SU-DHL-6 (cell line): ENCODE results near the gene BRCC3.

ENCODE experiments used
- H2AFZ ChIP-seq: fragments of 200-600 bp; sonication (generic); 2 replicates; pipeline ENCODE4 v1.6.1; 2014; ENCODE audit warnings: low read depth, mild to moderate bottlenecking, moderate library complexity, mixed read lengths, antibody characterized with exemption, low read length; ENCODE audit not compliant: severe bottlenecking
- H3F3A ChIP-seq: fragments of 200-600 bp; shearing (Covaris generic); 2 replicates; pipeline ENCODE4 v1.6.0; 2016; ENCODE audit warnings: antibody characterized with exemption, mild to moderate bottlenecking; ENCODE audit not compliant: insufficient read depth
- H3K27ac ChIP-seq: fragments of 200-600 bp; sonication (generic); 2 replicates; pipeline ENCODE4 v1.5.1; 2016; ENCODE audit warnings: low read depth, mild to moderate bottlenecking, low read length, moderate library complexity, mixed read lengths
- H3K27me3 ChIP-seq: fragments of 200-600 bp; sonication (generic), shearing (Covaris generic); 2 replicates; pipeline ENCODE4 v1.6.0; 2014; ENCODE audit warnings: mild to moderate bottlenecking, low read length
- H3K36me3 ChIP-seq: fragments of 200-600 bp; sonication (generic); 2 replicates; pipeline ENCODE4 v1.6.1; 2014; ENCODE audit warnings: mild to moderate bottlenecking, low read length, mixed read lengths
- H3K4me2 ChIP-seq: fragments of 300-600, 200-600 bp; shearing (Covaris generic), sonication (generic); 2 replicates; pipeline ENCODE4 v1.6.0; 2014; ENCODE audit warnings: low read length, low read depth, mild to moderate bottlenecking; ENCODE audit not compliant: poor library complexity, severe bottlenecking
- H3K4me3 ChIP-seq: fragments of 200-600 bp; sonication (generic); 2 replicates; pipeline ENCODE4 v1.5.1; 2014; ENCODE audit warnings: antibody characterized with exemption, low read length, mild to moderate bottlenecking, mixed read lengths; ENCODE audit not compliant: insufficient read depth, poor library complexity, severe bottlenecking
- H3K79me2 ChIP-seq: fragments of 200-600 bp; sonication (generic); 2 replicates; pipeline ENCODE4 v1.6.1; 2014; ENCODE audit warnings: mild to moderate bottlenecking, low read length, moderate library complexity; ENCODE audit not compliant: insufficient read depth
- H3K9ac ChIP-seq: fragments of 200-600 bp; sonication (generic); 2 replicates; pipeline ENCODE4 v1.7.0; 2014; ENCODE audit warnings: mild to moderate bottlenecking, low read length
- H3K9me2 ChIP-seq: fragments of 200-600 bp; sonication (generic); replicated peaks from 2 replicates; pipeline ENCODE4 v1.6.1; 2014; ENCODE audit warnings: low read length; ENCODE audit not compliant: insufficient read depth
- H3K9me3 ChIP-seq: fragments of 200-600 bp; sonication (generic); 2 replicates; pipeline ENCODE4 v1.6.1; 2014; ENCODE audit warnings: low read length, mixed read lengths; ENCODE audit not compliant: insufficient read depth
- H4K20me1 ChIP-seq: fragments of 200-600 bp; sonication (generic); 2 replicates; pipeline ENCODE4 v1.6.1; 2014; ENCODE audit warnings: low read depth, mild to moderate bottlenecking, antibody characterized with exemption, low read length, moderate library complexity, mixed read lengths
- CTCF ChIP-seq: fragments of 200-600 bp; sonication (generic); IDR thresholded peaks from one replicate; pipeline ENCODE4 v1.5.1; 2017; ENCODE audit warnings: antibody characterized with exemption, mild to moderate bottlenecking, low read length, moderate library complexity; ENCODE audit not compliant: insufficient read depth, poor library complexity, severe bottlenecking
- EZH2phosphoT487 ChIP-seq: fragments of 200-600 bp; sonication (generic), shearing (Covaris generic); conservative IDR thresholded peaks from 2 replicates; pipeline ENCODE4 v1.6.1; 2018; ENCODE audit warnings: mild to moderate bottlenecking, antibody characterized with exemption, low read length, moderate library complexity, mixed read lengths

The BRCC3 gene

DNA sequence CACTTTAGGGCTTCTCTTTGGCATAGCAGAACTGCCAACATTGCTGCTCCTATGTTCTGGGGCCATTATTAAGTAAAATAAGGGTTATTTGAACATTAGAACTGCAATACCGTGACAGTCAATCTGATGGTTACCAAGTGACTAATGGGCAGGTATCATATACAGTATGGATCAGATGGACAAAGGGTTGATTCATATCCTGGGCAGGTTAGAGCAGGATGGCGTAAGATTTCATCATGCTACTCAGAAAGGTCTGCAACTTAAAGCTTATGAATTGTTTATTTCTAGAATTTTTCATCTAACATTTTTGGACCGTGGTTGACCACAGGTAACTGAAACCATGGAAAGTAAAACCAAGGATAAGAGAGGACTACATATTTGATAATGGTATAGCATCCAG lies 40.9 kb downstream of the BRCC3 start:
- Histone ChIP-seq H3K4me2 (no peak overlapping the region), H4K20me1 (no peaks in the 10 kb centered on the region), H3K79me2 (no peaks in the 10 kb centered on the region), H3K36me3 (peaks cover 16% of the 10 kb centered on the region; the same call in 1 of the 2 replicates), H3K27me3 (no peaks in the 10 kb centered on the region), H3F3A (no peaks in the 10 kb centered on the region), H2AFZ (no peak overlapping the region), H3K27ac (no peak overlapping the region), H3K9ac (no peak overlapping the region), H3K9me2 (no peaks in the 10 kb centered on the region), H3K9me3 (no peaks in the 10 kb centered on the region), H3K4me3 (no peak overlapping the region)
- TF ChIP-seq CTCF (no peak), EZH2phosphoT487 (no peak)

GRCh38 chrX:155113097-155113496 lies 41.8 kb downstream of the BRCC3 start:
- Histone ChIP-seq H3K9ac (no peak overlapping the region), H3K4me3 (no peak overlapping the region), H3K79me2 (no peaks in the 10 kb centered on the region), H3K9me2 (no peaks in the 10 kb centered on the region), H3K4me2 (no peak overlapping the region), H3K36me3 (peaks cover 11% of the 10 kb centered on the region; the same call in 1 of the 2 replicates), H3K9me3 (no peaks in the 10 kb centered on the region), H3K27ac (no peak overlapping the region), H2AFZ (no peak overlapping the region), H3K27me3 (no peaks in the 10 kb centered on the region), H3F3A (no peaks in the 10 kb centered on the region), H4K20me1 (no peaks in the 10 kb centered on the region)
- TF ChIP-seq CTCF: no peak
- TF ChIP-seq EZH2phosphoT487: no peak

DNA sequence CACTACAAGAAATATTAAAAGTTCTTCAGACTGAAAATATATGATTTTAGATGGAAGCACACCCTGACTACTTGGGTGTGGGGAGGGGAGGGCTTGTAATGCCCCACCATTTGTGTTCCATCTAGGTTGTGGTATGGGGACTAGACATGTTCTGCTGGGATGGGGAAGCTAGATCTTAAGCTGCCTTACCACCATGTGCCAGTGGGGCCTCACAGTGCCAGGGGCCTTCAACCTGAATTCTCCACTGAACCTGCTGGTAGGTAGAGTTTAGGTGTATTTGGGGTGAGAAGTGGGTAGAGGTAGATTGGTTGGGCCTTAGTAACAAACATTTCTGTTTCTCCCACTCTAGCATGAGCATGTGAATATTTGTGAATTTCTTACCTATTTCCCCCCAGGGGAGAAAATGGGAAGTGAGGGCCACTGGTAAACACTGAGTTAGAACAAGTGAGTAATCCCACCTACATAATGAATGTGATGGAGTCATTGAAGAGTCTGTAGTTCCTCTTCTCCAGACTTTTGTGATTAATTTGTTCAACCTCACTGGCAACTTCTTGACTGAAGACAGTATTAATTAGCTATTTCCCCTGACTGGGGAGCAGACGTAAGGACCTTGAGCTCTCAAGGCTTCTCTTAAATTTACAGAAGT lies 44.0 kb downstream of the BRCC3 start:
- Histone ChIP-seq H3F3A (no peaks in the 10 kb centered on the region), H3K4me3 (no peak overlapping the region), H3K27ac (no peak overlapping the region), H3K27me3 (no peaks in the 10 kb centered on the region), H3K9me2 (no peaks in the 10 kb centered on the region), H3K36me3 (0 out of 2 replicates have a peak, but pooled peaks cover 3% of the 10 kb centered on the region), H3K9me3 (no peaks in the 10 kb centered on the region), H3K9ac (no peak overlapping the region), H4K20me1 (no peaks in the 10 kb centered on the region), H3K79me2 (no peaks in the 10 kb centered on the region), H2AFZ (no peak overlapping the region), H3K4me2 (no peak overlapping the region)
- no peak for TF ChIP-seq CTCF
- TF ChIP-seq EZH2phosphoT487: no peak
